Fibroblast of the aortic adventitia (primary cell): ENCODE measurements around the gene NKX6-2. TPM values are rescaled to one million over a fixed set of nuclear protein-coding genes. Genes with fewer than 3 reads are reported as not detected.

Experiments
- DNase-seq: peaks from one replicate; pipeline ENCODE4 v3.0.0-alpha.2; 2010; ENCODE audit warnings: low read depth
- H3K4me3 ChIP-seq: 2 replicates; pipeline ENCODE4 v1.5.1; 2011; ENCODE audit warnings: low read depth, mild to moderate bottlenecking, control low read depth, low read length, moderate library complexity
- CTCF ChIP-seq: IDR thresholded peaks from 2 replicates; pipeline ENCODE4 v1.5.1; 2011; ENCODE audit warnings: mild to moderate bottlenecking, low read length, control low read depth, inconsistent platforms; ENCODE audit not compliant: insufficient read depth
- total RNA-seq: library from RNA; depleted of rRNA; stranded (reverse); fragments of >200 nt; gene quantifications from 2 replicates; pipeline ENCODE4 v1.2.3, GENCODE V29; 2012; ENCODE audit warnings: low replicate concordance

NKX6-2 gene
- total RNA-seq, 1 donor, result not detected

- no peak for TF ChIP-seq CTCF
- H3K4me3 ChIP-seq, result no peak overlapping the region
- DNase-seq, result no peak
Observed at GRCh38 chr10:132786884-132787494, 1.0 kb upstream of the NKX6-2 start.

GRCh38 chr10:132786476-132786883 lies 533 bp upstream of the NKX6-2 start:
- TF ChIP-seq CTCF, result no peak
- no peak for DNase-seq

GRCh38 chr10:132784866-132785722 lies 853 bp downstream of the NKX6-2 start:
- H3K4me3 ChIP-seq, result no peak overlapping the region
- no peak for TF ChIP-seq CTCF
- no peak for DNase-seq

More at GRCh38 chr10:132786476-132786883, 533 bp upstream of the NKX6-2 start:
- H3K4me3 ChIP-seq, result no peak overlapping the region

- H3K4me3 ChIP-seq, result no peak overlapping the region
- DNase-seq, result no peak
- TF ChIP-seq CTCF, result no peak
Observed at GRCh38 chr10:132783940-132784865, 1.7 kb downstream of the NKX6-2 start.

- no peak overlapping the region for H3K4me3 ChIP-seq
- TF ChIP-seq CTCF, result no peak
- no peak for DNase-seq
Observed at GRCh38 chr10:132783165-132783939, 2.6 kb downstream of the NKX6-2 start.

- no peak for TF ChIP-seq CTCF
- H3K4me3 ChIP-seq, result no peak overlapping the region
- DNase-seq, result no peak
Observed at GRCh38 chr10:132781556-132781955, 4.4 kb downstream of the NKX6-2 start.
